ENCODE results near the gene GALNT10. TPM values are rescaled to one million over a fixed set of nuclear protein-coding genes. Genes with fewer than 3 reads are reported as not detected.

Gene GALNT10
- polyA plus RNA-seq, 1 experiment: 203 TPM

DNA sequence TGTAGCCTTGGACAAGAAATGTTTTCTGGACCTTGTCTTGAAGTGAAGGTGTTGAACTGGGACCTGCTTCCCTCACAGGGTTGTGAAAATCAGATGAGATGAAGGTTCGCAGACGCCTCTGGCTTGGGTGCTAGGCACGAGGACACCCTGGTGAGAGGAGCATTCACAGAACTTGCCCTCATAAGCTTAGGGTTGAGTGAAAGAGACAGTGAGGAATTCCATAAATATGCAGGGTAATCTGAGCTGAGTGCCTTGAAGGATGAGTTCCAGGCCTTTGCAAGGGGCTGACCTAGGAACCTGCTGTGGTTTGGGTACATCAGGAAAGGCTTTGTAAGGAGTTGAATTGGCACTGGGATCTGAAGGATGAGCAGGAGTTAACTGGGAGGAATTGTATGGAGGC, 179.6 kb downstream of the GALNT10 start:
- ChIA-PET CTCF (interaction anchor here (0.8 to 1.6 kb wide), 2 partner anchors 31 to 129 kb away, joined by 3 to 4 read pairs; no protein-coding TSS in a partner anchor), POLR2A (no interaction called here)
- DNase-seq (ENCODE audit: low read depth): no peak
- H3K27me3 ChIP-seq (ENCODE audit: control insufficient read depth, insufficient read depth, low read length): no peaks in the 10 kb centered on the region
- no peaks in the 10 kb centered on the region for H3K36me3 ChIP-seq (ENCODE audit: control insufficient read depth, insufficient read depth, low read length)
- TF ChIP-seq, protein P1, sequence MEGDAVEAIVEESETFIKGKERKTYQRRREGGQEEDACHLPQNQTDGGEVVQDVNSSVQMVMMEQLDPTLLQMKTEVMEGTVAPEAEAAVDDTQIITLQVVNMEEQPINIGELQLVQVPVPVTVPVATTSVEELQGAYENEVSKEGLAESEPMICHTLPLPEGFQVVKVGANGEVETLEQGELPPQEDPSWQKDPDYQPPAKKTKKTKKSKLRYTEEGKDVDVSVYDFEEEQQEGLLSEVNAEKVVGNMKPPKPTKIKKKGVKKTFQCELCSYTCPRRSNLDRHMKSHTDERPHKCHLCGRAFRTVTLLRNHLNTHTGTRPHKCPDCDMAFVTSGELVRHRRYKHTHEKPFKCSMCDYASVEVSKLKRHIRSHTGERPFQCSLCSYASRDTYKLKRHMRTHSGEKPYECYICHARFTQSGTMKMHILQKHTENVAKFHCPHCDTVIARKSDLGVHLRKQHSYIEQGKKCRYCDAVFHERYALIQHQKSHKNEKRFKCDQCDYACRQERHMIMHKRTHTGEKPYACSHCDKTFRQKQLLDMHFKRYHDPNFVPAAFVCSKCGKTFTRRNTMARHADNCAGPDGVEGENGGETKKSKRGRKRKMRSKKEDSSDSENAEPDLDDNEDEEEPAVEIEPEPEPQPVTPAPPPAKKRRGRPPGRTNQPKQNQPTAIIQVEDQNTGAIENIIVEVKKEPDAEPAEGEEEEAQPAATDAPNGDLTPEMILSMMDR (IDR thresholded peaks at IDR 0.05; ENCODE audit: insufficient read depth, low read depth, low read length): no peak
- no peak overlapping the region for H3K4me3 ChIP-seq (ENCODE audit: low read depth, low read length)

DNA sequence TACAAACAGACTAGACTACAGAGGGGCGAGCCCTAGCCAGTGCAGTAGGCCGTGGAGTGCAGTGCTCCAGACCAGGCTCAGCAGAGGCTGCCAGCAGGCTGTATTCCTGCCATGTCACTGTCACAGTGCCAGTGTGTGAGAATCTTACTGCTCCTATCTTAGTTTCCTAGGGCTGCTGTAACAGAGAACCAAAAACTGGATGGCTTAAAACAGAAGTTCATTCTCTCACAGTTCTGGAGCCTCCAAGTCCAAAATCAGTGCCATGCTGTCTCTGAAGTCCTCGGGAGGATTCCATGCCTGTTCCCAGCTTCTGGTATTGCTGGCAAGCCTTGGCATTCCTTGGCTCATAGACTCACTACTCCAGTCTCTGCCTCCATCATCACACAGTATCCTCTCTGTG, 180.3 kb downstream of the GALNT10 start:
- no peaks in the 10 kb centered on the region for H3K36me3 ChIP-seq (ENCODE audit: control insufficient read depth, insufficient read depth, low read length)
- DNase-seq (ENCODE audit: low read depth): no peak
- ChIA-PET CTCF (no interaction called here), POLR2A (no interaction called here)
- no peaks in the 10 kb centered on the region for H3K27me3 ChIP-seq (ENCODE audit: control insufficient read depth, insufficient read depth, low read length)
- no peak overlapping the region for H3K4me3 ChIP-seq (ENCODE audit: low read depth, low read length)
- TF ChIP-seq, protein P1 (IDR thresholded peaks at IDR 0.05; ENCODE audit: insufficient read depth, low read depth, low read length): no peak

DNA sequence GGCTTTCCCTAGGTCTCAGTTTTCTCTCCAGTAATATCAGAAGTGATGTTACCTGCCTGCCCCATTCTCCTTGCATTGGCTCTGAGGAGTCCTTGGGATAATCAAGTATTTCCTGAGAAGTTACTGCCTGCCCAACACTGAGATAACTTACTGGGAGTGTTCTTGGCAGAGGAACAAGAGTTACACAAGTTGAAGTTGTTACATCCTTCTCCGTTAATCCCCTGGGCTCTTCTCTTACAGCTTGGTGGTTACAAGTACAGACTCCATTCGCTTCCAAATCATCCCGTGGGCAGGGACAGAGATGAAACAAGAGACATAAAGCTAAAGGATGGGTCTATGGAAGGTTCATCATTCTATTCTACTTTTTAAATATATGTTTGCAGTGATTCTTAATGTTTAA, 181.2 kb downstream of the GALNT10 start:
- POLR2A ChIA-PET: no interaction called here
- TF ChIP-seq, protein P1 (IDR thresholded peaks at IDR 0.05; ENCODE audit: insufficient read depth, low read depth, low read length): no peak
- no peak overlapping the region for H3K4me3 ChIP-seq (ENCODE audit: low read depth, low read length)
- CTCF ChIA-PET: interaction anchor here (0.9 kb wide), 1 partner anchor 33 kb away, joined by 4 read pairs; no protein-coding TSS in a partner anchor
- DNase-seq (ENCODE audit: low read depth): peak; percentile 48
- H3K27me3 ChIP-seq (ENCODE audit: control insufficient read depth, insufficient read depth, low read length): no peaks in the 10 kb centered on the region
- peaks cover 4% of the 10 kb centered on the region for H3K36me3 ChIP-seq (ENCODE audit: control insufficient read depth, insufficient read depth, low read length)

DNA sequence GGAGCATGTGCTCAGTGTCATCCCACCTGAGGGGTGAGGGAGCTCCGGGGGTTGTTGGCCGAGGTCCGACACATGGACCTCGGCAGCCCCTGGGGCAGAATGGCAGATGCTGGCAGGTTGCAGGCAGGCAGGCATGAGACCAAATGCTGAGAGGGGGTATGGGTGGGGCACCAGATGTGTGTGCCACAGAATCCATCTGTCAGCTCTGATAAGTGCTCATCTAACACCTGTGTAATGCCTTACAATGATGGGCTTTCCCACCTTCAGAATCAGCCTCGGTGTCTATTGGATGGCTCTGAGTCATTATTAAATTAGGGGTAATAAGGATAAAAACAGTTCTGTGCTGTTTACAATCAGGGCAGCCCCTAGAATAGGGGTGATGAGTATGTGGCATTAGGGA, 182.1 kb downstream of the GALNT10 start:
- no peaks in the 10 kb centered on the region for H3K27me3 ChIP-seq (ENCODE audit: control insufficient read depth, insufficient read depth, low read length)
- ChIA-PET CTCF (no interaction called here), POLR2A (interaction anchor here (0.6 kb wide), 1 partner anchor 32 kb away, joined by 4 read pairs; no protein-coding TSS in a partner anchor)
- H3K4me3 ChIP-seq (ENCODE audit: low read depth, low read length): no peak overlapping the region
- no peak for DNase-seq (ENCODE audit: low read depth)
- TF ChIP-seq, protein P1 (IDR thresholded peaks at IDR 0.05; ENCODE audit: insufficient read depth, low read depth, low read length): no peak
- peaks cover 6% of the 10 kb centered on the region for H3K36me3 ChIP-seq (ENCODE audit: control insufficient read depth, insufficient read depth, low read length)

DNA sequence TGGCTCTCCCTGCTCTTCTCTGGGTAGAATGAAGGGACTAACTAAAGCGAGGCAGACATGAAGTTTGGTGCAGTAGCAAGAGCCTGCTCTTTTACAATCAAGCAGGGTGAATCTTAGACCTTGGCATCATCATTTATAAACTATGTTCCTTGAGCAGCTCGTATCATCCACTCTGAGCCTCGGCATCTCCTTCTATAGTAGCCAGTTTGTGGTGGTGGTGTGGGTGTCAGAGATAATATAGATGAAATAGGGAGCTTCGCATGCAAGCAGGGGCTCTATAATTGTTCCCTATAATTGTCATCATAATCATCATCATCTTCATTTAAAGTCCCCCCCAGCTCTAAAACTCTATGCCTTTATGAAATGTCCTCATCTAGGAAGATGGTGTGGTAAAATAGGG, 182.8 kb downstream of the GALNT10 start:
- H3K4me3 ChIP-seq (ENCODE audit: low read depth, low read length): no peak overlapping the region
- peaks cover 6% of the 10 kb centered on the region for H3K36me3 ChIP-seq (ENCODE audit: control insufficient read depth, insufficient read depth, low read length)
- no peak for DNase-seq (ENCODE audit: low read depth)
- CTCF ChIA-PET: no interaction called here
- POLR2A ChIA-PET: no interaction called here
- H3K27me3 ChIP-seq (ENCODE audit: control insufficient read depth, insufficient read depth, low read length): no peaks in the 10 kb centered on the region
- TF ChIP-seq, protein P1 (IDR thresholded peaks at IDR 0.05; ENCODE audit: insufficient read depth, low read depth, low read length): no peak
